Trophoblast cell (in vitro differentiated cells and primary cell): ENCODE measurements around the gene MEPE.

Experiments
- DNase-seq, 2 donors: peaks; one replicate each; pipeline ENCODE4 v3.0.0-alpha.2; 2016
- H2AFZ ChIP-seq: 2 replicates; pipeline ENCODE4 v1.6.1; 2013; ENCODE audit warnings: low read length, moderate library complexity, mild to moderate bottlenecking; ENCODE audit not compliant: insufficient read depth, poor library complexity
- H2AK5ac ChIP-seq: 2 replicates; pipeline ENCODE4 v1.6.1; 2013; ENCODE audit warnings: mild to moderate bottlenecking, low read length
- H2BK120ac ChIP-seq: 2 replicates; pipeline ENCODE4 v1.6.1; 2013; ENCODE audit warnings: low read length, mild to moderate bottlenecking, moderate library complexity; ENCODE audit not compliant: insufficient read depth, poor library complexity
- H2BK12ac ChIP-seq: 2 replicates; pipeline ENCODE4 v1.6.1; 2013; ENCODE audit warnings: mild to moderate bottlenecking, low read length, moderate library complexity
- H2BK5ac ChIP-seq: 2 replicates; pipeline ENCODE4 v1.6.1; 2013; ENCODE audit warnings: low read length, low read depth, moderate library complexity, mild to moderate bottlenecking; ENCODE audit not compliant: poor library complexity
- H3K14ac ChIP-seq: 2 replicates; pipeline ENCODE4 v1.6.1; 2013; ENCODE audit warnings: mild to moderate bottlenecking, low read length
- H3K18ac ChIP-seq: 2 replicates; pipeline ENCODE4 v1.6.1; 2013; ENCODE audit warnings: mild to moderate bottlenecking, low read length
- H3K23ac ChIP-seq: 2 replicates; pipeline ENCODE4 v1.6.1; 2013; ENCODE audit warnings: low read length
- H3K27ac ChIP-seq: 2 replicates; pipeline ENCODE4 v1.5.1; 2013; ENCODE audit warnings: low read depth, mild to moderate bottlenecking, inconsistent platforms, low read length, moderate library complexity
- H3K27me3 ChIP-seq: 2 replicates; pipeline ENCODE4 v1.6.1; 2013; ENCODE audit warnings: inconsistent platforms, mild to moderate bottlenecking, low read length, moderate library complexity; ENCODE audit not compliant: insufficient read depth
- H3K36me3 ChIP-seq, 2 experiments: 1 replicate in 1 of 2; 2 replicates in 1 of 2; pipeline ENCODE4 v1.6.1; 2013; ENCODE audit warnings: low read length in 2 of 2, mild to moderate bottlenecking in 2 of 2, moderate library complexity in 1 of 2; ENCODE audit not compliant: insufficient read depth in 2 of 2, control insufficient read depth in 1 of 2
- H3K4ac ChIP-seq: 2 replicates; pipeline ENCODE4 v1.6.1; 2013; ENCODE audit warnings: low read depth, mild to moderate bottlenecking, low read length, moderate library complexity
- H3K4me1 ChIP-seq, 2 experiments: 1 replicate in 1 of 2; 2 replicates in 1 of 2; pipeline ENCODE4 v1.6.1; 2013; ENCODE audit warnings: low read length in 2 of 2, mild to moderate bottlenecking in 2 of 2, moderate library complexity in 1 of 2; ENCODE audit not compliant: insufficient read depth in 2 of 2, control insufficient read depth in 1 of 2
- H3K4me2 ChIP-seq: 2 replicates; pipeline ENCODE4 v1.6.1; 2013; ENCODE audit warnings: inconsistent platforms, mild to moderate bottlenecking, low read length, moderate library complexity
- H3K4me3 ChIP-seq: 2 replicates; pipeline ENCODE4 v1.5.1; 2013; ENCODE audit warnings: mild to moderate bottlenecking, low read depth, low read length, inconsistent platforms
- H3K79me1 ChIP-seq: one replicate; pipeline ENCODE4 v1.6.1; 2013; ENCODE audit warnings: low read length
- H3K79me2 ChIP-seq: 2 replicates; pipeline ENCODE4 v1.6.1; 2013; ENCODE audit warnings: low read length, mild to moderate bottlenecking; ENCODE audit not compliant: control insufficient read depth, insufficient read depth, poor library complexity
- H3K9ac ChIP-seq: 2 replicates; pipeline ENCODE4 v1.6.1; 2013; ENCODE audit warnings: mild to moderate bottlenecking, low read length
- H3K9me3 ChIP-seq: 2 replicates; pipeline ENCODE4 v1.6.1; 2013; ENCODE audit warnings: low read depth, mild to moderate bottlenecking, control low read depth, inconsistent platforms, low read length; ENCODE audit not compliant: insufficient read depth
- H4K12ac ChIP-seq: 2 replicates; pipeline ENCODE4 v1.6.1; 2013; ENCODE audit warnings: low read depth, mild to moderate bottlenecking, low read length, moderate library complexity
- H4K8ac ChIP-seq: 2 replicates; pipeline ENCODE4 v1.6.1; 2013; ENCODE audit warnings: low read depth, mild to moderate bottlenecking, low read length, moderate library complexity
- H4K91ac ChIP-seq: one replicate; pipeline ENCODE4 v1.6.1; 2013; ENCODE audit warnings: low read depth, mild to moderate bottlenecking, low read length, moderate library complexity
- WGBS: extraction: QIAGEN DNeasy Blood & Tissue Kit; methylation state at CpG from one replicate; pipeline ENCODE4 v1.1.7; 2013; ENCODE audit warnings: missing lambda C conversion rate; ENCODE audit not compliant: insufficient read length, insufficient coverage; ENCODE audit errors: extremely low coverage; 5-methylcytosine and 5-hydroxymethylcytosine counted together

The MEPE gene

GRCh38 chr4:87835197-87835596 lies 2.4 kb downstream of the MEPE start:
- Histone ChIP-seq H3K27me3 (no peaks in the 10 kb centered on the region), H2BK120ac (no peak overlapping the region), H3K79me2 (no peaks in the 10 kb centered on the region), H3K4ac (no peak overlapping the region), H2BK12ac (no peak overlapping the region), H2BK5ac (no peak overlapping the region), H2AK5ac (no peak overlapping the region), H3K18ac (no peak overlapping the region), H2AFZ (no peak overlapping the region), H3K9me3 (no peaks in the 10 kb centered on the region), H3K36me3 (no peaks in the 10 kb centered on the region), H4K8ac (no peak overlapping the region), H3K27ac (no peak overlapping the region), H3K4me1 (no peaks in the 10 kb centered on the region), H3K4me3 (no peak overlapping the region), H4K91ac (no peak overlapping the region), H3K9ac (no peak overlapping the region), H4K12ac (no peak overlapping the region), H3K23ac (no peak overlapping the region), H3K4me2 (no peak overlapping the region), H3K14ac (no peak overlapping the region), H3K79me1 (no peaks in the 10 kb centered on the region)
- no CpG with 5 or more reads among the region's 2 CpGs for WGBS
- DNase-seq: no peak

- no CpG with 5 or more reads among the region's 2 CpGs for WGBS
- Histone ChIP-seq H4K12ac (no peak overlapping the region), H4K91ac (no peak overlapping the region), H3K18ac (no peak overlapping the region), H2BK12ac (no peak overlapping the region), H3K4me2 (no peak overlapping the region), H3K23ac (no peak overlapping the region), H3K27me3 (no peaks in the 10 kb centered on the region), H3K4me1 (no peaks in the 10 kb centered on the region), H3K79me1 (no peaks in the 10 kb centered on the region), H3K36me3 (no peaks in the 10 kb centered on the region), H3K79me2 (no peaks in the 10 kb centered on the region), H3K27ac (no peak overlapping the region), H2BK120ac (no peak overlapping the region), H2AK5ac (no peak overlapping the region), H3K4ac (no peak overlapping the region), H3K9me3 (no peaks in the 10 kb centered on the region), H3K9ac (no peak overlapping the region), H3K4me3 (no peak overlapping the region), H2AFZ (no peak overlapping the region), H3K14ac (no peak overlapping the region), H4K8ac (no peak overlapping the region), H2BK5ac (no peak overlapping the region)
- no peak for DNase-seq
Measured at GRCh38 chr4:87835743-87836142, 3.0 kb downstream of the MEPE start.

GRCh38 chr4:87838205-87838604 lies 5.4 kb downstream of the MEPE start:
- Histone ChIP-seq H3K18ac (no peak overlapping the region), H4K91ac (no peak overlapping the region)

GRCh38 chr4:87838890-87839591 lies 6.3 kb downstream of the MEPE start:
- Histone ChIP-seq H2AK5ac (no peak overlapping the region), H3K9me3 (no peaks in the 10 kb centered on the region)

More at GRCh38 chr4:87838205-87838604, 5.4 kb downstream of the MEPE start:
- no peak overlapping the region for H3K9ac ChIP-seq
- no peak overlapping the region for H4K8ac ChIP-seq
- H3K23ac ChIP-seq: no peak overlapping the region
- no peak overlapping the region for H2BK12ac ChIP-seq
- no peak overlapping the region for H2AK5ac ChIP-seq
- no peak overlapping the region for H3K4ac ChIP-seq
- H3K36me3 ChIP-seq: no peaks in the 10 kb centered on the region
- no peaks in the 10 kb centered on the region for H3K27me3 ChIP-seq
- no peaks in the 10 kb centered on the region for H3K4me1 ChIP-seq
- peak in 1 of 2 donors; percentile 37 for DNase-seq
- H3K9me3 ChIP-seq: no peaks in the 10 kb centered on the region
- H3K4me3 ChIP-seq: no peak overlapping the region
- H4K12ac ChIP-seq: no peak overlapping the region
- H3K14ac ChIP-seq: no peak overlapping the region
- H2AFZ ChIP-seq: no peak overlapping the region
- 100% methylated on average over 1 of the region's 6 CpGs for WGBS
- no peak overlapping the region for H3K27ac ChIP-seq
- no peak overlapping the region for H2BK120ac ChIP-seq
- no peak overlapping the region for H2BK5ac ChIP-seq
- no peaks in the 10 kb centered on the region for H3K79me2 ChIP-seq
- H3K79me1 ChIP-seq: no peaks in the 10 kb centered on the region
- H3K4me2 ChIP-seq: no peak overlapping the region

More at GRCh38 chr4:87838890-87839591, 6.3 kb downstream of the MEPE start:
- H2BK12ac ChIP-seq: no peak overlapping the region
- H3K9ac ChIP-seq: no peak overlapping the region
- H4K8ac ChIP-seq: no peak overlapping the region
- no peak overlapping the region for H2AFZ ChIP-seq
- H3K4me1 ChIP-seq: no peaks in the 10 kb centered on the region
- H3K4ac ChIP-seq: no peak overlapping the region
- peak in 1 of 2 donors; percentile 61 for DNase-seq
- no peak overlapping the region for H3K4me3 ChIP-seq
- no peak overlapping the region for H3K4me2 ChIP-seq
- no peaks in the 10 kb centered on the region for H3K27me3 ChIP-seq
- H4K12ac ChIP-seq: no peak overlapping the region
- H3K79me2 ChIP-seq: no peaks in the 10 kb centered on the region
- no peak overlapping the region for H3K23ac ChIP-seq
- no peaks in the 10 kb centered on the region for H3K79me1 ChIP-seq
- H3K27ac ChIP-seq: no peak overlapping the region
- no CpG with 5 or more reads among the region's 7 CpGs for WGBS
- no peak overlapping the region for H3K14ac ChIP-seq
- H2BK120ac ChIP-seq: no peak overlapping the region
- no peak overlapping the region for H4K91ac ChIP-seq
- no peak overlapping the region for H2BK5ac ChIP-seq
- no peak overlapping the region for H3K18ac ChIP-seq
- H3K36me3 ChIP-seq: no peaks in the 10 kb centered on the region
